Fibroblast of the aortic adventitia (primary cell): ENCODE results near the gene TM4SF4. TPM values are rescaled to one million over a fixed set of nuclear protein-coding genes. Genes with fewer than 3 reads are reported as not detected.

Experiments used
- DNase-seq: peaks from one replicate; pipeline ENCODE4 v3.0.0-alpha.2; 2010; ENCODE audit warnings: low read depth
- H3K4me3 ChIP-seq: 2 replicates; pipeline ENCODE4 v1.5.1; 2011; ENCODE audit warnings: low read depth, mild to moderate bottlenecking, control low read depth, low read length, moderate library complexity
- total RNA-seq: library from RNA; depleted of rRNA; stranded (reverse); fragments of >200 nt; gene quantifications from 2 replicates; pipeline ENCODE4 v1.2.3, GENCODE V29; 2012; ENCODE audit warnings: low replicate concordance
- TF ChIP-seq, protein P1 (sequence below): IDR thresholded peaks from 2 replicates; pipeline ENCODE4 v1.5.1; 2011; ENCODE audit warnings: mild to moderate bottlenecking, low read length, control low read depth, inconsistent platforms; ENCODE audit not compliant: insufficient read depth

The TM4SF4 gene
- total RNA-seq, 1 donor, result 0.45 TPM

DNA sequence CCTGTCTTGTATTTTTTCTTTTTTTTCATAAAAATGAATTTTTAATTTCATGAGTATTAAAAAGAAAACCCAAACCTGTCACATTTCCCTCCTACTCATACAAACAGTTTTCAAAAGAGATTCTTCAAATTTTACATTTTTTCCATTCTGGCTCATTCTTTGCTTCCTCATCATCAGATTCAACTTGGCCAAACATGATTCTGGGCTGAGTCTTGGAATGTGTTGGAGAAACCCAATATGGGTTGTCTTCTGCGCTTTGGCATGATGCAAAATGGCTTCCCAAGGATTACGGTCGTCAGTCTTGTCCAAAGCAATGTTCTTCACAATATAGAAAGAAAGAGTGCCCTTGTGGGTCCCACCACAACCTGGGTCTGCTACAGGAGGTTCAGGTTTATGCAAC, 12.4 kb upstream of the TM4SF4 start:
- no peak for DNase-seq
- H3K4me3 ChIP-seq, result no peak overlapping the region
- TF ChIP-seq, protein P1, sequence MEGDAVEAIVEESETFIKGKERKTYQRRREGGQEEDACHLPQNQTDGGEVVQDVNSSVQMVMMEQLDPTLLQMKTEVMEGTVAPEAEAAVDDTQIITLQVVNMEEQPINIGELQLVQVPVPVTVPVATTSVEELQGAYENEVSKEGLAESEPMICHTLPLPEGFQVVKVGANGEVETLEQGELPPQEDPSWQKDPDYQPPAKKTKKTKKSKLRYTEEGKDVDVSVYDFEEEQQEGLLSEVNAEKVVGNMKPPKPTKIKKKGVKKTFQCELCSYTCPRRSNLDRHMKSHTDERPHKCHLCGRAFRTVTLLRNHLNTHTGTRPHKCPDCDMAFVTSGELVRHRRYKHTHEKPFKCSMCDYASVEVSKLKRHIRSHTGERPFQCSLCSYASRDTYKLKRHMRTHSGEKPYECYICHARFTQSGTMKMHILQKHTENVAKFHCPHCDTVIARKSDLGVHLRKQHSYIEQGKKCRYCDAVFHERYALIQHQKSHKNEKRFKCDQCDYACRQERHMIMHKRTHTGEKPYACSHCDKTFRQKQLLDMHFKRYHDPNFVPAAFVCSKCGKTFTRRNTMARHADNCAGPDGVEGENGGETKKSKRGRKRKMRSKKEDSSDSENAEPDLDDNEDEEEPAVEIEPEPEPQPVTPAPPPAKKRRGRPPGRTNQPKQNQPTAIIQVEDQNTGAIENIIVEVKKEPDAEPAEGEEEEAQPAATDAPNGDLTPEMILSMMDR, result no peak

DNA sequence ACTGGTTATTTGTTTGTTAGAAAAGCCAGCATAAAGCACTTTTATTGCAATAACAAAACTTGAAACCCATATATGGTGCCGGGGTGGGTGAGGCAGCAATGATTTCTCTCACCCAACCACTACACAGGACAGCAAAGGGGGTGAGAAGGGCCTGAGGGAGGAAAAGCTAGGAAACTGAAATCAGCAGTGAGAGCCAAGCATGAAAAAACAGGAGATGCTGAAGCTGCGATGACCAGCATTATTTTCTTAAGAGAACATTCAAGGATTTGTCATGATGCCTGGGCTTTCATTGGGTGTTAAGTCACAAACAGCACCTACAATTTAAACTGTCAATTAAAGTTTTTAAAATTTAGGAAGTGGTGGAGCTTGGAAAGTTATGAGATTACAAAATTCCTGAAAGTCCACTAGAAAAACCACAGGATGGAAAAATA, 11.9 kb upstream of the TM4SF4 start:
- H3K4me3 ChIP-seq, result no peak overlapping the region

DNA sequence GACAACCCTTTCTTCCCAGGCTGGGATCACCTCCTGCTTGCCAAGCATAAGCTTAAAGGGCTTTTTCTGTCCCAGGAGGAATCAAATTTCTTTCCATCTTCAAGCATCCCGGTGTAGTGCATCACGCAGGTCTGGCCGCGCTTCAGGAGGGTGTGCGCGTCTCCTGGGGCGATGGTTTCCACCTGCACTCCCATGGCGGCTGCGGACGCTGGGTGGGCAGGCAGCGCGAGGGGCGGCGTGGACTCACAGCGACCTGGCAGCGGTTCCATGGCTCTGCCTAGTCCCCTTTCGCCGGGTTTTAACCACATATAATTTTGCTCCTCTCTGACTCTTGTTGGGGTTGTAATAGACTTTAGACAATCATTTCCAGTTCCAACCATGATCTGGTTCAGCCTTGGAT, 10.6 kb upstream of the TM4SF4 start:
- no peak for DNase-seq
- no peak overlapping the region for H3K4me3 ChIP-seq
- TF ChIP-seq, protein P1, result no peak

More for the DNA sequence above, 11.9 kb upstream of the TM4SF4 start:
- TF ChIP-seq, protein P1, result no peak
- peak; percentile 43 for DNase-seq

DNA sequence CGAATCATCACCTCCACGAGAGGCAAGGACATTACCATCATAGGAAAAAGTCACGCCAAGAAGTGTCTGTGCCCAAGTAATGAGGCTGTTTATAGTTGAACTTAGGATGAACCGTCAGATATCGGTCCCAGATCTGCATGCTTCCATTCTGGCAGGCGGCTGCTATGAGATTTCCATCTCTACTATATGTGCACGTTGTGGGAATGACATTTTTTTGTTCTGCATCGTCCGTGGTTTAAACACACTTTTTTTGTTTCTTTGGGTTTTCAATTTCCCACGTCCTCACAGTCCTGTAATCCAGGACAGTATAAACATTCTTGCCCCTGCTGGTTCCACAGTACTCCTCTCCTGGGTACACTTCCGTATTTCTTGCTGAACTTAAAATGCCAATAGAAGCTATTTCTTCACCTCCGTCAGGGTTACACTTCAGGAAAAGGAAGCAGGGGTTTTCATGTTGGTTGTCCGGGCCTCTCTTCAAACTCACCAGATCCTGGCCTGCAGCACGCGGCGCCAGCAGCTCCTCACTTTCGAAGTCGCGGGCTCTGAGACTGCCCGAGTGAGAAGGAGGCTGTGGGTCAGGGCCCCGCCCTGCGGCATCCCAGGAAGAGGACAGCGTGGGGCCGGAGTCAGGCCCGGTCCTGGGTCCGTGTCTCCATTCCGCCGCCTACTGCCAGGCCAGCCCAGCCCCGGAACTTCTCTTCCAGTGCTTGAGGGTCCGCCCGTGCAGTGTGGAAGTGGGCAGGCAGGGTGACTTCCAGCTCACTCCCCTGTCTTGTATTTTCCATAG, 9.8 kb upstream of the TM4SF4 start:
- no peak for DNase-seq
- TF ChIP-seq, protein P1, result no peak
- H3K4me3 ChIP-seq, result no peak overlapping the region

DNA sequence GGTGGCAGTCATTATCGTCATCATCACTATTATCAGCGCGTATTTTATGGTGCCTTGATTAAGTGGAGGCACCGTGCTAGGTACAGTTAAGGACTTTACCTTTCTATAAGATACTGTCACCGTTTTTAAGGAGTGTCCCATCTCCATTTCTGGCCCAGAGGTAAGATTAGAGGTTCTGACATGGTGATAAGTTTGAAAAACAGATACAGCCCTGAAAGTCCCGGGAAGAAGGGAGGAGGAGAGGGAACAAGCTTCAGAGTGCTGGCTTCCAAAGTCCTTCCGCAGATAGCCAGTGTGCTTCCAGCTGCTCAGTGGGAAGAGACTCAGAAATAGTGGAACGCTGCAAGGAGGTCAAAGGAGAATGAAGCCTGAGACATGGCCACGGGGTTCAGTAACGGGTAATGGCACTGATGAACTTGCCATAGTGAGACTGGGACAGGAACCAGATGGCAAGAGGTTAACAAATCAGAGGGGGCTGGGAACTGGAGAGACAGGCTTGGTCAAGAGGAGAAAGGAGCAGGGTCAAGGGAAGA, 9.1 kb upstream of the TM4SF4 start:
- no peak overlapping the region for H3K4me3 ChIP-seq
- DNase-seq, result no peak
- TF ChIP-seq, protein P1, result no peak

DNA sequence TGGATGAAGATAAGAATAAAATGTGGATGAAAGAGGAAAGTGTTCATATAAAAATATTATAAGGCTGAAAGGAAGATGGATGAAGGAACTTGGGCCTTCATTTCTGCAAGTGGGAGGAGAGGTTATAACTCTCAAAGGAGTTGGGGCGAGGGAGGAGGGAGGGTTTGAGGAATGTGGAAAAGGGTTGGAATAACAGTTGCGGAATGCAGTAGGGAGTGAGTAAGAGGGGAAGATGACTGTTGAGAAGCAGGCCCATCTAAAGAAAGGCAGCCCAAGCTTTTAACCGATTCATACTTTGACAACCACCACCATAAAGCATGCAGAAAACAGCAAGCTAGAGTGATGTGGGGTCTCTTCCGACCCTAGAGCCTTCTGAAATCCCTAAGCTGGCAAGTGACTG, 8.3 kb upstream of the TM4SF4 start:
- TF ChIP-seq, protein P1, result no peak
- DNase-seq, result peak; percentile 92
- H3K4me3 ChIP-seq, result no peak overlapping the region
